ENCODE data around the gene PACRG.

- TF ChIP-seq CTCF (IDR thresholded peaks at IDR 0.05) (no peak), POLR2A (IDR thresholded peaks at IDR 0.05) (no peak)
Observed at GRCh38 chr6:162952423-162952822, 224.6 kb downstream of the PACRG start.
